ENCODE results near the gene EIF2D.

The EIF2D gene

DNA sequence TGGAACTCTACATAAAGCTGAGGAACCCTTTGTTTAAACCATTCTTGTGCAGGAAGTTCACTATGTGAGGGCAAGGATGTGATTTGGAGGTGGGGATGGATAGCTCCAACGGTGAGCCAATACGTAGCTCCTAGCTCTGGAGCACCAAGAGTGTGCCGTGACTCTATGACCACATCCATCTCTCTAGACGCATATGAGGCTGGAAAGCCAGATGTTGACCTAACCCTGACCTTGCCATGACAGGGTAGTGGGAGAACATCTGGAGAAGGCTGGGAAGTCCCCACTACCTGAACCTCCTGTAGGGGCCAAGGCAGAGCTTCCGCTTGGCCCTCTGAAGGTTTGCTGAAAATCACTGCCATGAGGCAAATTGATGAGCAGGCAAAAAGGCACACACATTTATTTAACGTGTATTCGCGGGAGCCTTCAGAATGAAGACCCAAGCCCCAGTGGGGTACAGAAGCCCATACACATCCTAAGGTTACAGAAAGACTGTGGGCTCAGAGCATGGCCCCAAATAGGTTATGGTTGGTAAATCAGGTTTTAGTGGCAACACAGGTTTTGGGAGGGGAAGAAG is 43.4 kb downstream of the EIF2D start:
- no peak for TF ChIP-seq CREB1 (IDR thresholded peaks at IDR 0.05; ENCODE audit: low read depth)
- TF ChIP-seq TAF1 (IDR thresholded peaks at IDR 0.05; ENCODE audit: low read depth): no peak
- no peak for TF ChIP-seq RAD21 (IDR thresholded peaks at IDR 0.05; ENCODE audit: low read depth)
- TF ChIP-seq CEBPB (IDR thresholded peaks at IDR 0.05): no peak
- TF ChIP-seq YY1 (IDR thresholded peaks at IDR 0.05; ENCODE audit: low read depth): no peak
- TF ChIP-seq TEAD4 (IDR thresholded peaks at IDR 0.05): no peak
- TF ChIP-seq TCF12 (IDR thresholded peaks at IDR 0.05; ENCODE audit: low read depth): no peak
- TF ChIP-seq, protein P1, sequence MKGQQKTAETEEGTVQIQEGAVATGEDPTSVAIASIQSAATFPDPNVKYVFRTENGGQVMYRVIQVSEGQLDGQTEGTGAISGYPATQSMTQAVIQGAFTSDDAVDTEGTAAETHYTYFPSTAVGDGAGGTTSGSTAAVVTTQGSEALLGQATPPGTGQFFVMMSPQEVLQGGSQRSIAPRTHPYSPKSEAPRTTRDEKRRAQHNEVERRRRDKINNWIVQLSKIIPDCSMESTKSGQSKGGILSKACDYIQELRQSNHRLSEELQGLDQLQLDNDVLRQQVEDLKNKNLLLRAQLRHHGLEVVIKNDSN (IDR thresholded peaks at IDR 0.05): no peak
- TF ChIP-seq NFIC (IDR thresholded peaks at IDR 0.05): no peak
- no peak for TF ChIP-seq EP300 (IDR thresholded peaks at IDR 0.05; ENCODE audit: borderline replicate concordance)
- TF ChIP-seq, protein P2, sequence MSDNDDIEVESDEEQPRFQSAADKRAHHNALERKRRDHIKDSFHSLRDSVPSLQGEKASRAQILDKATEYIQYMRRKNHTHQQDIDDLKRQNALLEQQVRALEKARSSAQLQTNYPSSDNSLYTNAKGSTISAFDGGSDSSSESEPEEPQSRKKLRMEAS (IDR thresholded peaks at IDR 0.05): no peak
- no peak for TF ChIP-seq FOXM1 (IDR thresholded peaks at IDR 0.05; ENCODE audit: borderline replicate concordance, low read depth)
- TF ChIP-seq, protein P3, sequence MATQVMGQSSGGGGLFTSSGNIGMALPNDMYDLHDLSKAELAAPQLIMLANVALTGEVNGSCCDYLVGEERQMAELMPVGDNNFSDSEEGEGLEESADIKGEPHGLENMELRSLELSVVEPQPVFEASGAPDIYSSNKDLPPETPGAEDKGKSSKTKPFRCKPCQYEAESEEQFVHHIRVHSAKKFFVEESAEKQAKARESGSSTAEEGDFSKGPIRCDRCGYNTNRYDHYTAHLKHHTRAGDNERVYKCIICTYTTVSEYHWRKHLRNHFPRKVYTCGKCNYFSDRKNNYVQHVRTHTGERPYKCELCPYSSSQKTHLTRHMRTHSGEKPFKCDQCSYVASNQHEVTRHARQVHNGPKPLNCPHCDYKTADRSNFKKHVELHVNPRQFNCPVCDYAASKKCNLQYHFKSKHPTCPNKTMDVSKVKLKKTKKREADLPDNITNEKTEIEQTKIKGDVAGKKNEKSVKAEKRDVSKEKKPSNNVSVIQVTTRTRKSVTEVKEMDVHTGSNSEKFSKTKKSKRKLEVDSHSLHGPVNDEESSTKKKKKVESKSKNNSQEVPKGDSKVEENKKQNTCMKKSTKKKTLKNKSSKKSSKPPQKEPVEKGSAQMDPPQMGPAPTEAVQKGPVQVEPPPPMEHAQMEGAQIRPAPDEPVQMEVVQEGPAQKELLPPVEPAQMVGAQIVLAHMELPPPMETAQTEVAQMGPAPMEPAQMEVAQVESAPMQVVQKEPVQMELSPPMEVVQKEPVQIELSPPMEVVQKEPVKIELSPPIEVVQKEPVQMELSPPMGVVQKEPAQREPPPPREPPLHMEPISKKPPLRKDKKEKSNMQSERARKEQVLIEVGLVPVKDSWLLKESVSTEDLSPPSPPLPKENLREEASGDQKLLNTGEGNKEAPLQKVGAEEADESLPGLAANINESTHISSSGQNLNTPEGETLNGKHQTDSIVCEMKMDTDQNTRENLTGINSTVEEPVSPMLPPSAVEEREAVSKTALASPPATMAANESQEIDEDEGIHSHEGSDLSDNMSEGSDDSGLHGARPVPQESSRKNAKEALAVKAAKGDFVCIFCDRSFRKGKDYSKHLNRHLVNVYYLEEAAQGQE (IDR thresholded peaks at IDR 0.05; ENCODE audit: low read depth): no peak
- TF ChIP-seq EGR1 (IDR thresholded peaks at IDR 0.05): no peak
- TF ChIP-seq ZBTB7A (IDR thresholded peaks at IDR 0.05; ENCODE audit: low read depth): no peak

DNA sequence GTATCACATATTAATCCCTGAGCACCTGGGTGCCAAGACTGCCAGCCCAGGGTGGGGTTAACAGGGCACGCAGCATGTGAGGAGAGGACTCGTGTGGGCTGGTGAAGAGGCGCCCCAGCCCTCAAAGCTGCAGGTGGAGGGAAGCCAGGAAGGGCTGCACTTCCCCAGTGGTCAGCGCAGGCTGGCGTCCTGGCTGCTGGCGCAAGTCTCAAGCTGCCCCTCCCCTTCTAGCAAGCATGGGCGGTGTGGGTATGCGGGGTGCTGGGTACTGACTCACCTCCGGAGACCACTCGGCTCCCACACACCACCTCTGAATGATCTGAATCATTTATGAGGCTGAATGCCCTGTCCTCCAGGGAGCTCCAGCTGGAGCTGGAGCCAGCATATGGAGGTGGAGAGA is 44.0 kb downstream of the EIF2D start:
- TF ChIP-seq, protein P3 (IDR thresholded peaks at IDR 0.05; ENCODE audit: low read depth): no peak
- no peak for TF ChIP-seq FOXM1 (IDR thresholded peaks at IDR 0.05; ENCODE audit: borderline replicate concordance, low read depth)
- TF ChIP-seq TAF1 (IDR thresholded peaks at IDR 0.05; ENCODE audit: low read depth): no peak
- no peak for TF ChIP-seq NFIC (IDR thresholded peaks at IDR 0.05)
- TF ChIP-seq ZBTB7A (IDR thresholded peaks at IDR 0.05; ENCODE audit: low read depth): no peak
- no peak for TF ChIP-seq EGR1 (IDR thresholded peaks at IDR 0.05)
- no peak for TF ChIP-seq TEAD4 (IDR thresholded peaks at IDR 0.05)
- no peak for TF ChIP-seq EP300 (IDR thresholded peaks at IDR 0.05; ENCODE audit: borderline replicate concordance)
- TF ChIP-seq CEBPB (IDR thresholded peaks at IDR 0.05): no peak
- TF ChIP-seq, protein P2 (IDR thresholded peaks at IDR 0.05): no peak
- no peak for TF ChIP-seq RAD21 (IDR thresholded peaks at IDR 0.05; ENCODE audit: low read depth)
- TF ChIP-seq TCF12 (IDR thresholded peaks at IDR 0.05; ENCODE audit: low read depth): no peak
- TF ChIP-seq, protein P1 (IDR thresholded peaks at IDR 0.05): no peak

DNA sequence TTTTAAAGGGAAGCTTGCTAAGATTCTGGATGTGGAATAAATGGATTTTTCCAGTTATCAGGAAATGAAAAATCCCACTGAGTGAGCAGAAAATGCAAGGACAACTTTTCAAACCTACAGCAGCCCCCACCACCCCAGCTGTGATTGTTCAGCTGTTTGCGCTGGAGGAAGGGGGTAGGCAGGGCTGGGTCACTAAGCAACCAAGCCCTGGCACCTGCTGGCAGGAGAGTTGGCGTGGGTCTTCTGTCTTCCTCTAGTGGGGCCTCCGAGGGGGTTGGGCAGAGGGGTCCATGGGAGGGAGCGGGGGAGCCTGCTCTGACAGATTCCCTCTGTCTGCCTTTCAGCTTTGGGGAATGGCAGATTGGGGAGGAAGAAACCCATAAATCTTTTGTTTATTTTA is 45.3 kb downstream of the EIF2D start:
- no peak for TF ChIP-seq CEBPB (IDR thresholded peaks at IDR 0.05)

DNA sequence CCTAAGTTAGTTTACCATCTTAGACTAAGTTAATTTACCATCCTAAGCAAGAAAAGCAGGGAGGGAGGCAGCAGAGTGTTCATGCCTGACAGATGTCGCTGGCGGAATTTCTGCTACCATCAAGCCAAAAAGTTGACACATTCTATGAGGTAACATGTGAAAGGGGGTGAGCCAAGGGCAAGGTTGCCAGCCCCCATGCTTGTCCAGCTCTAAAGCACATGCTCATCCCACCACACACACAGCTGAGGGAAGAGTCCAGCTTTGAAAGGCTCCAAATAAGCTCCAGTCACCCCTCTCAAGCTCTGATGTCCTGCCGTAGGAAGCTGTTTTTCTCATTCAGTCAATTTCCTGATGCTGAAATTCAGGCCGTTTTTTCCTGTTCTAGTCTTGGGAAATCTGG is 46.3 kb downstream of the EIF2D start:
- TF ChIP-seq NFIC (IDR thresholded peaks at IDR 0.05) (no peak), ZBTB7A (IDR thresholded peaks at IDR 0.05; ENCODE audit: low read depth) (no peak), TCF12 (IDR thresholded peaks at IDR 0.05; ENCODE audit: low read depth) (no peak), CEBPB (IDR thresholded peaks at IDR 0.05) (no peak), FOXM1 (IDR thresholded peaks at IDR 0.05; ENCODE audit: borderline replicate concordance, low read depth) (no peak), TEAD4 (IDR thresholded peaks at IDR 0.05) (no peak), TAF1 (IDR thresholded peaks at IDR 0.05; ENCODE audit: low read depth) (no peak), RAD21 (IDR thresholded peaks at IDR 0.05; ENCODE audit: low read depth) (no peak), EP300 (IDR thresholded peaks at IDR 0.05; ENCODE audit: borderline replicate concordance) (no peak), EGR1 (IDR thresholded peaks at IDR 0.05) (no peak), YY1 (IDR thresholded peaks at IDR 0.05; ENCODE audit: low read depth) (no peak), CREB1 (IDR thresholded peaks at IDR 0.05; ENCODE audit: low read depth) (no peak)
- TF ChIP-seq, protein P3 (IDR thresholded peaks at IDR 0.05; ENCODE audit: low read depth): no peak
- TF ChIP-seq, protein P1 (IDR thresholded peaks at IDR 0.05): no peak
- TF ChIP-seq, protein P2 (IDR thresholded peaks at IDR 0.05): no peak
